ENCODE data around the gene PNMT.

The PNMT gene

GRCh38 chr17:39624313-39624712 lies 43.9 kb upstream of the PNMT start:
- TF ChIP-seq ZFX (IDR thresholded peaks at IDR 0.05; ENCODE audit: borderline replicate concordance) (no peak), CTCF (IDR thresholded peaks at IDR 0.05) (no peak)
- no peak overlapping the region for H3K27ac ChIP-seq

GRCh38 chr17:39625198-39625785 lies 43.0 kb upstream of the PNMT start:
- H3K27ac ChIP-seq: no peak overlapping the region
- TF ChIP-seq CTCF (IDR thresholded peaks at IDR 0.05) (no peak), ZFX (IDR thresholded peaks at IDR 0.05; ENCODE audit: borderline replicate concordance) (no peak)

GRCh38 chr17:39626171-39627046 lies 41.8 kb upstream of the PNMT start, which contains the start of gene PPP1R1B:
Gene PPP1R1B (plus strand): TSS chr17:39626952. CDS start chr17:39627393, 441 bp downstream.
- H3K27ac ChIP-seq: peak within 1 kb of the TSS; percentile 80; the same call in 1 of the 2 replicates
- no peak for TF ChIP-seq CTCF (IDR thresholded peaks at IDR 0.05)
- no peak for TF ChIP-seq ZFX (IDR thresholded peaks at IDR 0.05; ENCODE audit: borderline replicate concordance)

GRCh38 chr17:39627047-39627711 lies 41.1 kb upstream of the PNMT start:
- TF ChIP-seq CTCF (IDR thresholded peaks at IDR 0.05): no peak
- no peak for TF ChIP-seq ZFX (IDR thresholded peaks at IDR 0.05; ENCODE audit: borderline replicate concordance)
- peak overlapping the region; percentile 80; the same call in 1 of the 2 replicates for H3K27ac ChIP-seq

- TF ChIP-seq ZFX (IDR thresholded peaks at IDR 0.05; ENCODE audit: borderline replicate concordance) (no peak), CTCF (IDR thresholded peaks at IDR 0.05) (no peak)
- peak overlapping the region; percentile 80; the same call in 1 of the 2 replicates for H3K27ac ChIP-seq
Observed at GRCh38 chr17:39627712-39628516, 40.3 kb upstream of the PNMT start.

- peak overlapping the region; percentile 80 for H3K27ac ChIP-seq
- TF ChIP-seq CTCF (IDR thresholded peaks at IDR 0.05): no peak
- TF ChIP-seq ZFX (IDR thresholded peaks at IDR 0.05; ENCODE audit: borderline replicate concordance): no peak
Observed at GRCh38 chr17:39628655-39629493, 39.4 kb upstream of the PNMT start.

Measured in 22Rv1 (cell line).